Measurements from ENCODE around the gene L3MBTL4.

- TF ChIP-seq SNAI2 (CRISPR knock-in tag; IDR thresholded peaks at IDR 0.05), result no peak
- no peak for TF ChIP-seq CSRNP3 (CRISPR knock-in tag; IDR thresholded peaks at IDR 0.05)
- TF ChIP-seq OSR1 (CRISPR knock-in tag; IDR thresholded peaks at IDR 0.05), result no peak
- TF ChIP-seq PATZ1 (CRISPR knock-in tag; IDR thresholded peaks at IDR 0.05; ENCODE audit: borderline replicate concordance), result no peak
- TF ChIP-seq RARB (CRISPR knock-in tag; IDR thresholded peaks at IDR 0.05), result no peak
- TF ChIP-seq ZNF70 (CRISPR knock-in tag; IDR thresholded peaks at IDR 0.05), result no peak
- TF ChIP-seq CSDC2 (CRISPR knock-in tag; IDR thresholded peaks at IDR 0.05), result no peak
Observed at GRCh38 chr18:5955861-5956260, 458.9 kb downstream of the L3MBTL4 start.
